Measurements from ENCODE around the gene DUXB. TPM values are rescaled to one million over a fixed set of nuclear protein-coding genes. Genes with fewer than 3 reads are reported as not detected.
A peak's percentile ranks its signal among the peaks of the same experiment; 100 is the strongest.

The DUXB gene
- total and polyA plus RNA-seq, 2 of the 13 experiments (the other 11 are each of a cell fraction or from before 2014, with no cell fraction given) = not detected

- peak; percentile 36; the same call in 1 of the 2 replicates for TF ChIP-seq CTCF (CRISPR knock-in tag; IDR thresholded peaks at IDR 0.05)
- no peak for TF ChIP-seq TRIM24 (CRISPR knock-in tag; IDR thresholded peaks at IDR 0.05)
- no peak for TF ChIP-seq MXD4 (CRISPR knock-in tag; IDR thresholded peaks at IDR 0.05)
- peak; percentile 32; the same call in 1 of the 2 replicates for TF ChIP-seq NR2F6 (IDR thresholded peaks at IDR 0.05)
- 0 out of 2 replicates have a peak, but pooled peaks have one; percentile 10 for TF ChIP-seq NR2F6 (CRISPR knock-in tag; IDR thresholded peaks at IDR 0.05)
- no peak for TF ChIP-seq ISX (CRISPR knock-in tag; conservative IDR thresholded peaks at IDR 0.05)
- no peak for TF ChIP-seq THAP11 (CRISPR knock-in tag; IDR thresholded peaks at IDR 0.05)
- no peak for TF ChIP-seq MLXIP (CRISPR knock-in tag; IDR thresholded peaks at IDR 0.05; ENCODE audit: borderline replicate concordance)
Measured at GRCh38 chr16:75695708-75696107, 5.6 kb downstream of the DUXB start (continued).

- POLR2A ChIA-PET = no interaction called here
- intact Hi-C loops (cut with micrococcal nuclease; ENCODE audit: unreplicated experiment) = no loop called here
- Histone ChIP-seq H3K9me3 (ENCODE audit: low read length) (peaks cover 5% of the 10 kb centered on the region; the same call in 1 of the 2 replicates), H3K36me3 (replicated peaks in 1 of 2; ENCODE audit: control insufficient read depth in 1 of 2, insufficient read depth in 2 of 2, low read length in 2 of 2) (no peaks in the 10 kb centered on the region), H3K9ac (ENCODE audit: insufficient read depth, low read depth, low read length) (no peak overlapping the region), H3K27me3 (ENCODE audit: control insufficient read depth in 1 of 2, insufficient read depth in 2 of 2, low read length in 2 of 2) (0 out of 5 replicates have a peak, but pooled peaks cover 0 to 4% of the 10 kb centered on the region in 2 experiments), H3K4me1 (ENCODE audit: insufficient read depth, low read length) (peaks cover 5% of the 10 kb centered on the region), H3K27ac (ENCODE audit: extremely low read length, insufficient read depth, low read length) (no peak overlapping the region), H2AFZ (ENCODE audit: low read length) (no peak overlapping the region), H4K20me1 (ENCODE audit: insufficient read depth, low read length) (no peaks in the 10 kb centered on the region), H3K4me2 (ENCODE audit: low read depth, low read length) (no peak overlapping the region), H3K4me3 (replicated peaks in 1 of 3; ENCODE audit: insufficient read depth in 1 of 3, low read depth in 2 of 3, low read length in 3 of 3) (no peak overlapping the region), H3K79me2 (ENCODE audit: insufficient read depth, low read length) (no peaks in the 10 kb centered on the region)
- in situ Hi-C loops (cut with HindIII; ENCODE audit: extremely low pct_ligation_motif_present, low pct_unique_long_range_greater_than_20kb) = no loop called here
- CTCF ChIA-PET (ENCODE audit: low intra/inter-chr PET ratio, low total read pairs) = no interaction called here
- ATAC-seq (no peak), DNase-seq (ENCODE audit: low spot score) (no peak), FAIRE-seq (no peak)
- BruUV-seq (replicated peaks) = no TSS peak
- TF ChIP-seq E2F5 (CRISPR knock-in tag; conservative IDR thresholded peaks at IDR 0.05) (no peak), HDAC2 (CRISPR knock-in tag; IDR thresholded peaks at IDR 0.05) (no peak), ASH2L (IDR thresholded peaks at IDR 0.05; ENCODE audit: insufficient read length, low read depth, low read length) (no peak), ZNF235 (CRISPR knock-in tag; IDR thresholded peaks at IDR 0.05; ENCODE audit: borderline replicate concordance) (no peak), E2F1 (CRISPR knock-in tag; IDR thresholded peaks at IDR 0.05) (no peak), ZC3H4 (CRISPR knock-in tag; IDR thresholded peaks at IDR 0.05; ENCODE audit: borderline replicate concordance) (no peak), GABPB1 (CRISPR knock-in tag; IDR thresholded peaks at IDR 0.05) (no peak), STAG1 (CRISPR knock-in tag; IDR thresholded peaks at IDR 0.05) (no peak), MTF1 (CRISPR knock-in tag; IDR thresholded peaks at IDR 0.05) (no peak), ATAD3A (CRISPR knock-in tag; IDR thresholded peaks at IDR 0.05) (no peak), ZNF101 (CRISPR knock-in tag; IDR thresholded peaks at IDR 0.05; ENCODE audit: borderline replicate concordance, low read depth) (no peak)
Measured at GRCh38 chr16:75687361-75687760, 13.9 kb downstream of the DUXB start.
